ENCODE results near the gene GFOD2. TPM values are rescaled to one million over a fixed set of nuclear protein-coding genes. Genes with fewer than 3 reads are reported as not detected.

The GFOD2 gene
- total RNA-seq, 1 donor from 2014 or later: 10.5 TPM

DNA sequence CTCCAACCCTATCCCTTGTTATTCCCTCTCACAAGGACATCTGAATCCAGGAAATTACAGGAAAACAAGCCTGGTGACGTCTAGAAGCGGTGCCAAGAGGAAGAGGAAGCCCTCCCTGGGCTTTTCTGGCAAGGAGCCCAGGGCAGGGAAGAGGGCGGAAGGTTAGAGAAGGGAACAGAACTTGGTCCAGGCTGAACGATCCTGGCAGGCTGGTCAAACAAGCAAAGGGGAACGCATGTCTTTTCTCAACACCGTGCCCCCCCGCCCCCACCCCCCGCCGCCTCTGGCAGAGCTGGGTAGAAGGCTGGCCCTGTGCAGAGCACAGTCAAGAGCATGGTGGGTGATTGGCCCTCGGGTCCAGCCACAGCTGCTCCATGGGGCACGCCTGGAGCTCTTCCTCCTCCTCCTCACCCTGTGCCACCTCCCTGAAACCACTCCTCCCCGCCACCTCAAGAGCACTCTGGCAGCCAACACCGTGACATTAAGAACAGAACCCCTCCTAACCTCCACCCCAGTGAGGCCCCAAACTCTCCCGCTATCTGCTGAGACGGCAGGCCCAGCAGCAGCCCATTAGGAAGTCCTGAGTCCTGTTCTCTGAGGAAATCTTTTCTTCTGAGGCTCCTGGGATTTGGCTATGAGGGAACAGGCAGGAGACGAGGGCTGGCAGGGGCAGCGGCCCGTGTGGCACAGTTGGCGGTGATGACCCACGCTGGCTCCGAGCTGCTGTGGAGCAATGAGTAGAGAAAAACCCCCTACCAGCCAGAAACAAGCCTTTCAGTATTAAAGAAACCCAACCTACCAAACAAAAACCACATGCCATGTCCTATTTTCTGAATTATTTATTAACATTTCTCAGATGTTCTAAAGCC, 45.2 kb downstream of the GFOD2 start:
- no peak for DNase-seq (ENCODE audit: low read depth)

DNA sequence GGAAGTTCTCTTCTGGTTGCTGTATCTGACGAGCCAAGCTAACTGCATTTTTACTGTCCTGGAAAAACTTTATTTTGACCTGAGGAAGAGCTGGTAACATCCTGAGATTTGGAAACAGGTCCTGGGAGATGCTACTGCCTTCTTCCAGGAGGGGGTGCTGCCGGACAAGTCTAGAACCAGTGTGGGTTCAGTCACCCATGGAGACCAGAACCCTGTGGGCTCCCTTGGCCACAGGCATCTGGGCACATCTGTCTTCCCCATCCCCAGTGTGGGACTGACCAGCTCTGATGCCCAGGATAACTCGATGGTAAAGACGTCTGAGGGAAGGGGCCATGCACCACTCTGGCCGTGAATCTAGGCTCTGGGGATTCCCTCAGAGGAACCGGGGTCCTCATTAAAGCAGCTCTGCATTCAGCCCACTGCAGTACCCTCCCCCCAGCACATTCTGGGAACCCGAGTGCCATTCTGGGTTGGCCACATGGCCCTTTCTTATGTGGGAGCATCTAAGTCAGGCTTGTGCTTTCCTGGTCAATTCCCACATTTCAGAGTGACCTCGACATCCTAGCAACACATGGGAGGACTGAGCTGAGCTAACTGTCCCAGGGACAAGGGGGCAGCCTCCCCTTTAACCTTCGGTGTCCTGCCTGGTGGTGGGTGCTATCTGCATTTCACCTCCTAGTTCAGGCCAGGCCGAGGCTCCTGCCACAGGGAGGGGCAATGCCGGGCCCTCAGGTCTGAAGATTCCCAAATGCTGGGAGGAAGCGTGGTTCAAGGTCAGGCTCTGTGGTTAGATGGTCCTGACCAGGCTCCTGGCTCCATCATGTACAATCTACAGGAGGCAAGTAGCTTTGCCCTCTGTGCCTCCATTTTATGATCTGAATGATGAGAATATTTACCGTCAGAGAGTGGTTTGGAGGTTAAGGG, 46.1 kb downstream of the GFOD2 start:
- peak; percentile 92 for DNase-seq (ENCODE audit: low read depth)

DNA sequence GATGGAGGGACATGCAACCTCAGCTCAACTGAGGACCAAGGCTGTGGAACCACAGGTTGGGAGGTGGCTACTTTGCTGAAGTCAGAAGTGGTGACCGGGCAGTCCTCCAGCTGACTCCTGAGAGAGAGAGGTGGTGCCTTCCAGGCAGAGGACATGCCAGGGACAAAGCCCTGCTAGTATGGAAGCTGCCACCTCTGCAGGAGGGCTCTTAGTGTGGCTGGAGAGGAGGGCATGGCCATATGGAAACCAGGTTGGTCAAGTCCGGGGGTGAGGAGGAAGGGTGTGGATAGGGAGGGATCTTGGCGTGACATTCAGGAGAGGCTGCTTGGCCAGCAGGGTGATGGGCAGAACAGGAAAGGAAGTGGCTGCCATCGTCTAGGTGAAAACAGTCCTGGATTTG, 46.8 kb downstream of the GFOD2 start:
- DNase-seq (ENCODE audit: low read depth): no peak

DNA sequence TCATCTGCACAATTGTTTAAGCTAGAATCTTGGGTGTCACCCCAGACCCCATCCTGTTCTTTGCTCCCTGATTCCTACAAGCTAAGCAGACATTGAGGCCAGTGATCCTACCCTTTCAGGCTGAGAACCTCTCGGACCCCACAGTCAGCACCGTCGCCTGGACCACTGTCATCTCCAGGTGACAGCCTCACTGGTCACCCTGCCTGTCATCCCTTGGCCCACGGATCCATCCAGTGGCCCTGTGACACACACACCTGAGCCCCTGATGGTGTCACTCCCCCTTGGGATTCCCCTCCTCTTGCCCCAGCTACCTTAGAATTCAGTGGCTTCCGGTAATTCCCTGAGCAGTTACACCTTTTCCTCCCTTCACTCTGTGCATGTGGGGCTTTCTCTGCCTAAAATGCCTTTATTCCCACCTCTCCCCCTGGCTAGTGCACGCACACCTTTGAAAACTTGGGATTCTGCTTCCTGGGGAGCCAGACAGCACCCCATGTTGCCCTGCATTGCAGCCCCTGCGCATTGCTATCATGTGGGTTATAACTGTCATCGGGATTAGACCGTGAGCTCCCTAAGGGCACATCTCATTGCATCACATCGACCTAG, 49.5 kb downstream of the GFOD2 start:
- no peak for DNase-seq (ENCODE audit: low read depth)

DNA sequence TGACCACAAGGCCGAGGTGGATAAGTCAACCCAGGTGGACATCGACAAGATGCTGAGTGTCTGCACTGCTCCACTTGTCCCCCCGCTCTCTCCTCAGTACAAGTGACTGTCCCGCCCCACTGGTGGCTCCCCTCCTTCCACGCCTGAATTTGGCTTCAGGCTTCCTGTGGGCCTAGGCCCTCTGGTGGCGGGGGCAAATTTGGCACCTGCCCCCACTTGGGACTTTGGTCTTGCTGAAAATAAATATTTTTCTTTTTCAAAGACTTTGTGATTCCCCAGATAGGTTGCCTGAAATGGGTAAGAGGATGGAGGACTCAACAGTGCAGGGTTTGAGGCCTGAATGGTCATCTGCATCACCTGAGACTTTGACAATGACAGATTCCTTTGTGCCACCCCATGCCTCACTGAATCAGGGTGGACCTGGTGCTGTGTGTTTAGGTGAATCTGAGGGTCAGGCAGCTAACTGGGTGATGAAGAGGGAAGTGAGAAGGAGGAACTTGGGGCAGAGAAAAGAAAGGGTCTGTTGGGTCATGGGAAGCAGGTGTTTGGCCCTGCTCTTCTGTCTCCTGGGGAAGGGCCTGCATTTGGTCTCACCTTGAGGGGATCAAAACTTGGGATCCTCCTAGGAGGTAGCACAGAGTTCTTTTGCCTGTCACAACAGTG, 50.5 kb downstream of the GFOD2 start:
- DNase-seq (ENCODE audit: low read depth): no peak

DNA sequence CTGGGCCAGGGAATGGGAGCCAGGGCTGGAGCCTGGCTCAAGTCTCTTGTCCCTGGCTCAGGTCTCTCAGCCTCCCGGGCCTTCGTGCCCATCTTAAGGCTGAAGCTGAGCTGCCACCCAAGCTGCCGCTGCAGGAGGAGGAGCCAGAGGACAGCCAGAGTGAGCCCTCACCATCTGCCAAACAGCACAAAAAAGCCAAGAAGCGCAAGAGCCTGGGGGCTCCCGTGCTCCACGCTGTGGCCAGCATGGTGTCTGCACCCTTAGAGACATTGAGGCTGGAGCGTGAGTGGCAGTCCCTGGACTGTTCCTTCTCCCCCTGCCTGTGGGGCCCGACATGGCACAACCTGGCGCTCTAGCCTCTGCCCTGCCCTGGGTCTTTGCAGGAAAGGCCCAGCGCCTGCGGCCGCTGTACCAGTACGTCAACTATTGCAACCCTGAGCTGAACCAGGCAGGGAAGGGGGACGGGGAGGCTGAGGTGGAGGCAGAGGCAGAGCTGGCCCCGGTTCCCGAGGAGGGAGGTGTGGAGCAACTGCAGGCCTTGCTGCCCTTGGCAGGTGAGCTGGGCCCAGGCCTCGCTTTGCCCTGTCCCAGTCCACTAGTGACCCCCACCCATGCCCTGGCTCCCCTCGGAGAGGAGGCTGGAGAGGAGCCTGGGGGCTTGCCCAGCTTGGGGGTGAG, 51.2 kb downstream of the GFOD2 start:
- DNase-seq (ENCODE audit: low read depth): peak; percentile 95

DNA sequence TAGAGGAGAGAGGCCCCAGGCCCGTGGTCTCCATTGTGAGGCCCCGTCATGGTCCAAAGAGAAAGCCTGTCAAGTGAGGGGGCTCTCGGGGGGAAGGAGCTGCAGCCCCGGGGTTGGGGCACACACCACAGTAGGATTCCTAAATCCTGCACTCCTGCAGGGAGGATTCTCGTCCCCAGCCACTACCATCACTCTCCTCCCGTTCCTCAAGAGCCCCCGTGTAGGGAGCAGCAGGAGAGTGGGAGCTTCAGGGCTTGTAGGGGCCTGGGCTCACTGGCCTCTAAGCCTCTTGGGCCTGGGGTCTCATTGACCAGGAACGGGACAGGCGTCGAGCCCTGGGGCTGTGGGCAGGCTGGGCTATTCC, 51.7 kb downstream of the GFOD2 start:
- no peak for DNase-seq (ENCODE audit: low read depth)

DNA sequence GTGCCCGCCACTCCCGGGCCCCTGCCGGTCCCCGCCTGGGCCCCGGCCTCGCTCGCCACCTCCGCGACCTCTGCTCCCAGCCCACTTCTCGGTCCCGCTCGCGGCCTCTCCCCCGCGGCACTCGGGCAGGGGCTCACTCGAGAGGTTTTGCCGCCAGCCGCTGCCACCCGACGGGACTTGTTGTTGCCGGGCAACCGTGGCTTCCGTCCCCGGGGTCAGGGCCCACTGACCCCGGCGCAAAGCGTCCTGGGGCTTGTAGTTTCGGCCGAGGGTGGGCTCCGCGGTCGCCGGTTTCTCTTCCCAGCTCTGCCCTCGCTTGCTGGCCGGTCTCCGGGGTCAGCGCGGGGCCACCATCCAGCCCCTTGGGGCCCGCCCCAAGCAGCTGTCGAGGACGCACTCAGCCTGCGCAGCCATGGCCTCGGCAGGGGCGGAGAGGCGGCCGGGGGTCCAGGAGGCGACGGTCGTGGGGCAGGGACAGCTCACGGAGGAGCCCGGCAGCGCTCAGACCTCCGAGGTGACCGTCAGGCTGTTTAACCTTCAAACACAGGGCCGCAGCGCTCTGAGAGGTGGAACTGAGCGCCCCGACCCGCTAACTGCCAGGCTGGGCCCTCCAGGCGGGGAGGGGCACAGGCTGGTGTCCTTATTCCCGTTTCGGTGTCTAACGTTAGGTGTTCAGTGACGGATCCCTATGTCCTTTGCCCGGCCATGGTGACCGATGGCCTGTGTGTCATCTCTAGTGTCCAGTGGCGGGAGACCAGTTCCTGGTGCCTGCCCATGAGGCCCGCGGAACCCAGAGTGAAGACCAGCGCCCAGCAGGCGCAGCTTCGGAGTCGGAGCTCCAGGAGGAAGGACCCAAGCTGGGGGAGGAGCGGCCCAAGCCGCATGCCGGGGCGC, 52.3 kb downstream of the GFOD2 start, which contains the start of the genes C16orf86 and ENKD1:
Gene C16orf86 (plus strand): TSS at position 256 of the 894 bp plus-strand sequence. CDS start 157 bp downstream, at position 413.
Gene ENKD1 (minus strand): TSS at position 192 of the 894 bp plus-strand sequence. CDS start 308 bp downstream, outside the sequence.
- peak; percentile 84 for DNase-seq (ENCODE audit: low read depth)

DNA sequence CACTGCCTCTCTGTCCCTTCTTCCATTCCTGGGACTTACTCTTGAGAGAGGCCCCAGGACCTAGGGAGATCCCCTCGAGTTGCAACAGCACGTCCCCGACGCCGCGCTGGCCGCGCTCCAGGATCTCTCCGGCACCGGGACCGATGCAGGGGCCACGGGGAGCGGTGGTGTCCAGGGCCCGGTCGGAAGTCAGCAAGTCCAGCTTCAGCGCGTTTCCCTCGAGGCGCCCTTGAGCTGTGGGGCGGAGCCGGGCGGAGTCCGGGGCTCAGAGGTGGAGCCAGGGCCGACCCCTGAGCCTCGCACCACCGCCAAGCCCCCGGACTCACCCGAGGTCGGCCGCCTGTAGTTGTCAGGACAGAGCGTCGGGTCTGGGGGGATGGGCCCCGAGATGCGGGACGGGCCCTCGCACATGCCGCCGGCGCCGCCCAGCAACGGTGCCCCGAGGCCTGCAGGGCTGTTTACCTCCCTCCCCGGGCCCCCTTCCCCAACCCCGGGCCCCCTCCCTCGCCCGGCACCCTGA, 53.0 kb downstream of the GFOD2 start:
- DNase-seq (ENCODE audit: low read depth): peak; percentile 24

DNA sequence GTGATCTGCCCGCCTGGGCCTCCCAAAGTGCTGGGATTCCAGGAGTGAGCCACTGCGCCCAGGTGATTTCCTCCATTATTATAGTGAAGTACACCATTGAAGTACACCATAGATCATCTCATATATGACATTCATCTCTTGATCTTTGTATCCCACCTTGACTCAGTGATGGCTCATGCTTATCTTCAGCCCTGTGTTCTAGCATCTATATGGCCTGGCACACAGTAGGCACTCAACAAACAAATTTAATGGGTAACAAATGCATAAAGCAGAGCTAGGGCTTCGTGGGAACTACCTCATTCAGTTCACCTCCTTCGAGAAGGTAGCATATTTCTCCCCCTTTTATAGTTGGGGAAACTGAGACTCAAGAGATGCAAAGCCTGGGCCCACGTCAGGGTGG, 53.5 kb downstream of the GFOD2 start:
- no peak for DNase-seq (ENCODE audit: low read depth)

DNA sequence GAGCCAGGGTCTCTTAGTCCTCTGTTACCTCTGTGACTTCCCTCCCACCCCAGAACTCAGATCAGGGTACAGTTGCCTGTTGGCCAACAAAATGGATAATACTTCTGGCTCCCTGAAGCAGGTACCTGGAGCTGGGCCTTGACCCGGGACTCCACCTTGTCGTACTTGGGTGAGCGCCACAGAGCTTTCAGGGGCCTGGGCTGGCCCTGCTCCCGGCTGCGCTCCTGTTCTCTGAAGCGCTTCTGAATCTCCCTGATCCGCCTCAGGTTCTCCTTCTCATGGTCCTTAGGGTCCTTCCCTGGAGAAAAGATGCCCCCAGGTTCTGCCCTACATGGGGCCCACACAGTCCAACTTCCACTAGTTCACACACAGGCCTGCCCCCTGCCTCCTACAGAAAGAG, 54.2 kb downstream of the GFOD2 start:
- DNase-seq (ENCODE audit: low read depth): no peak

DNA sequence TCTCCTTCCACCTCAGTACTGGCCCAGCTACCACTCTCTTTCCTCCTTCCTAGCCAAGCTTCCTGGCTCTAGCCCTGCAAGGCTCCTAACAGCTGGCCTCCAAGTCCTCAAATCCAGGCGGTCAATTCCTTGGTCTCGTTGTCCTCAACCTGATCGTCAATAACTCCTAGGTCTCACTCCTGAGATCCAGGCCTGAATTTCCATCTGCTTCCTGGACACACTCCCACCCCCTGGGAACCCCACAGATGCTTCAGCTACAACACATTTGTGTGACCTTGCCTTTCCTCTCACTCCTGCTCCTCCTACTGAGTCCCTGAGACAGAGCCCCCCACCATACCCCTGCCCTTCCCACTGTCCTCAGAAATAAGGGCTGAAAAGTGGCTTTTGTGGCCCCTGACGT, 54.9 kb downstream of the GFOD2 start:
- DNase-seq (ENCODE audit: low read depth): no peak

DNA sequence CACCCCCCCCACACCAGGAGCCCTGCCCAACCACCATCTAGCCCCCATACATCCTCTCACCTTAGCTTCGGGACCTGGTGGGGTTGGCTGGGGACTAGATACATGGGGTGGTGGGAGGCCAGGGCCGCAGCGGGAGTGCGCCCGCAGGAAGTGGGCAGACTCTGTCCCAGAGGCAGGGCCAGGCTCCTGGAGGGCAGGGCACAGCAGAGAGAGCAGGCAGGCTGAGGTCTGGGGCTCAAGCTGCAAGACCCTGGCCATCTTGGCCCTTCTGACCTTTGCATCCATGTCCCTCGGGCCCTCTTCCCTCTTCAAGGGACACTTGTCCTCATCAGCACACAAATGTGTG, 55.3 kb downstream of the GFOD2 start:
- no peak for DNase-seq (ENCODE audit: low read depth)

DNA sequence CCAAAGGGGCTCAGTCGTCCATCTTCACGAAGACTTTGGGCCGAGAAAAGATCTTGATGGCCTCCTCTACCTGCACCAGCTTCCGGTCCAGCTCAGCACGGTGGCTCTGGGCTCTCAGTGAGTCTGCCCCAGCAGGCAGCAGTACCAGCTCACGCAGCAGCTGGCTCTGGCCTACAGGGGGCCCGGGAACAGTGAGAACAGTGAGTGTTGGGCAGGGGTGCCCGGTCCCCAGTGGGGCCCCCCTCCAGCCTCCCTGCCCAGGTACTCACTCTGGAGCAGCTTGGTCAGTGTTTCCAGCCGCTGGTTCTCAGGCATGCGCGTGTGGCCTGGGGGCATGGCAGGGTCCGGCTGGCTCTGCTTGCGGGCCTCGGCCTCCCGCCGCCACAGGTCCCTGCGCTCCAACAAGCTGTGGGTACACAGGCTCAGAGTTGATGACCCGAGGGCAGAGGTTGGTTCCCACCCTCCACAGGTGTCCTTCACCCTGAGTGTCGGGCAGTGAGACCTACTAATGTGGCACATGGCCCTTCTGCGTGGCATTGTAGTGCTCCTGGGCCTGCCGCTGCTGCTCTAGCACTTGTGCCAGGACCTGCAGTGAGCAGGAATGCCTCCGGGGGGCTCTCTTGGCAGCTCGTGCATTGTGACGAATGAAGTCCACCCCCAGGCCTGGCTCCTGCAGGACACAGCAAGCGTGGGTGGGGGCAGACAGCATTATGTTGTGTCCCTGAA, 55.8 kb downstream of the GFOD2 start:
- no peak for DNase-seq (ENCODE audit: low read depth)

DNA sequence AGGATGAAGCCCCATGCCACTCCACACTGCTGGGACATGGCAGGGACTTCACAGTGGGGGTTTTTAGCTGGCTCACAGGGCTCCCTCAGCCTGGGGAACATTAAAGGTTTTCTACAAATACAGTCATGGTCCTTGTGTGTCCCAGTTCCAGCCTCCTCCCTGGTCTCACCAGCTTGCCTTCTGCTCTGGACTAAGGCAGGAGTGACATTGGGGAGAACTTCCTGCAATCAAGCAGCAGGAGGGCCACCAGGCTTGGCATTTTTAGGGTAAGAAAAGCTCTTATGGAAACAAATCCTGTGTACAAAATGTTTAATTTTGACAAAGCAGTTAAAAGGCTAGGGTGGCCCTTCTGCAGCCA, 56.5 kb downstream of the GFOD2 start:
- no peak for DNase-seq (ENCODE audit: low read depth)

DNA sequence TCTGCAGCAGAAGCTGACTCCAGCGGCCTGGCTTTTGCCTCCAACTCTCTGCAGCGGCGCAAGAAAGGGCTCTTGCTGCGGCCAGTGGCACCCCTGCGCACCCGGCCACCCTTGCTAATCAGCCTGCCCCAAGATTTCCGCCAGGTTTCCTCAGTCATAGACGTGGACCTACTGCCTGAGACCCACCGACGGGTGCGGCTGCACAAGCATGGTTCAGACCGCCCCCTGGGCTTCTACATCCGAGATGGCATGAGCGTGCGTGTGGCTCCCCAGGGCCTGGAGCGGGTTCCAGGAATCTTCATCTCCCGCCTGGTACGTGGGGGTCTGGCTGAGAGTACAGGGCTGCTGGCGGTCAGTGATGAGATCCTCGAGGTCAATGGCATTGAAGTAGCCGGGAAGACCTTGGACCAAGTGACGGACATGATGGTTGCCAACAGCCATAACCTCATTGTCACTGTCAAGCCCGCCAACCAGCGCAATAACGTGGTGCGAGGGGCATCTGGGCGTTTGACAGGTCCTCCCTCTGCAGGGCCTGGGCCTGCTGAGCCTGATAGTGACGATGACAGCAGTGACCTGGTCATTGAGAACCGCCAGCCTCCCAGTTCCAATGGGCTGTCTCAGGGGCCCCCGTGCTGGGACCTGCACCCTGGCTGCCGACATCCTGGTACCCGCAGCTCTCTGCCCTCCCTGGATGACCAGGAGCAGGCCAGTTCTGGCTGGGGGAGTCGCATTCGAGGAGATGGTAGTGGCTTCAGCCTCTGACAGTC, 57.0 kb downstream of the GFOD2 start:
- no peak for DNase-seq (ENCODE audit: low read depth)

DNA sequence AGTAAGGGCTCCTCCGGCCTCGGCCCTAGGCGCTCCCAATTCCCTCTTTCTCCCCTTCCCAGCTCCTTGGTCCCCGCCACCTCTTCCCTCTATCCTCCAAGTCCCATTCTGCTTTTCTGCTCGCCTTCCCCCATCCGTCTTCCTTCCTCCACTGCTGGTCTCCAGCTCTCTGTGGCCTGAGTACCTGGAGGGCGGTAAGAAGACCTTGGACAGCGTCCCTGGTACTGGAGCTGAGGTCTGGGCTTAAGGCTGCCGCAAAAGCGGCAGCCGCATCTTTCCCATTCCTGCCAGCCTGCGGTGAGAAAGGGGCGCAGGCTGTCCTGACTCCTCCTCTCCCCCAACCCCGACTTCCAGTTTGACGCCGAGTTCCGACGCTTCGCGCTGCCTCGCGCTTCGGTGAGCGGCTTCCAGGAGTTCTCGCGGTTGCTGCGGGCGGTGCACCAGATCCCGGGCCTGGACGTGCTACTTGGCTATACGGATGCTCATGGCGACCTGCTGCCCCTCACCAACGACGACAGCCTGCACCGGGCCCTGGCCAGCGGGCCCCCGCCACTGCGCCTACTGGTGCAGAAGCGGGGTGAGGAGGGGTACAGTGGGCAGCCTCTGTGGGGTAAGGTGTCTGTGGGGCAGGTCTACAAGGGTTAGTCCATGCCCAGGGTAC, 57.9 kb downstream of the GFOD2 start:
- DNase-seq (ENCODE audit: low read depth): peak; percentile 26
